GM12874 (cell line): Measurements from ENCODE around the gene PARD3.

ENCODE experiments used
- TF ChIP-seq, protein P1 (sequence below): IDR thresholded peaks from 2 replicates; pipeline ENCODE4 v1.5.1; 2011; ENCODE audit warnings: low read depth, mild to moderate bottlenecking, control low read depth, low read length, moderate library complexity; ENCODE audit not compliant: insufficient read depth

PARD3 gene

DNA sequence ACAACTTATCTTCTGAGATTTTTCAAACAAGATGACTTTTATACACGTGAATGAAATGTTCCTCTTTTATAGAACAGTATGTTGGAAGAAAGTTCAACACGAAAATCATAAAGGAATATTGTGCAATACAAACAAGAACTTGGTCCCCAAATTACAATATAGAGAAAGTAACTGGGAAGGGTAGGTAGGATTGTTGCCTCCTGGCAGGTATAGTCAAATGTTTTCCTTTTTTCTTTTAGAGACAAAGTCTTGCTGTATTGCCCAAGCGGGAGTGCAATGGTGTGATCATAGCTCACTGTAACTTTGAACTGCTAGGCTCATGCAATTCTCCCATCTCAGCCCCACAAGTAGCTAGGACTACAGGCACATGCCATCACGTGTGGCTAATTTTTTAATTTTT, 582.6 kb downstream of the PARD3 start:
- TF ChIP-seq, protein P1, sequence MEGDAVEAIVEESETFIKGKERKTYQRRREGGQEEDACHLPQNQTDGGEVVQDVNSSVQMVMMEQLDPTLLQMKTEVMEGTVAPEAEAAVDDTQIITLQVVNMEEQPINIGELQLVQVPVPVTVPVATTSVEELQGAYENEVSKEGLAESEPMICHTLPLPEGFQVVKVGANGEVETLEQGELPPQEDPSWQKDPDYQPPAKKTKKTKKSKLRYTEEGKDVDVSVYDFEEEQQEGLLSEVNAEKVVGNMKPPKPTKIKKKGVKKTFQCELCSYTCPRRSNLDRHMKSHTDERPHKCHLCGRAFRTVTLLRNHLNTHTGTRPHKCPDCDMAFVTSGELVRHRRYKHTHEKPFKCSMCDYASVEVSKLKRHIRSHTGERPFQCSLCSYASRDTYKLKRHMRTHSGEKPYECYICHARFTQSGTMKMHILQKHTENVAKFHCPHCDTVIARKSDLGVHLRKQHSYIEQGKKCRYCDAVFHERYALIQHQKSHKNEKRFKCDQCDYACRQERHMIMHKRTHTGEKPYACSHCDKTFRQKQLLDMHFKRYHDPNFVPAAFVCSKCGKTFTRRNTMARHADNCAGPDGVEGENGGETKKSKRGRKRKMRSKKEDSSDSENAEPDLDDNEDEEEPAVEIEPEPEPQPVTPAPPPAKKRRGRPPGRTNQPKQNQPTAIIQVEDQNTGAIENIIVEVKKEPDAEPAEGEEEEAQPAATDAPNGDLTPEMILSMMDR: no peak

DNA sequence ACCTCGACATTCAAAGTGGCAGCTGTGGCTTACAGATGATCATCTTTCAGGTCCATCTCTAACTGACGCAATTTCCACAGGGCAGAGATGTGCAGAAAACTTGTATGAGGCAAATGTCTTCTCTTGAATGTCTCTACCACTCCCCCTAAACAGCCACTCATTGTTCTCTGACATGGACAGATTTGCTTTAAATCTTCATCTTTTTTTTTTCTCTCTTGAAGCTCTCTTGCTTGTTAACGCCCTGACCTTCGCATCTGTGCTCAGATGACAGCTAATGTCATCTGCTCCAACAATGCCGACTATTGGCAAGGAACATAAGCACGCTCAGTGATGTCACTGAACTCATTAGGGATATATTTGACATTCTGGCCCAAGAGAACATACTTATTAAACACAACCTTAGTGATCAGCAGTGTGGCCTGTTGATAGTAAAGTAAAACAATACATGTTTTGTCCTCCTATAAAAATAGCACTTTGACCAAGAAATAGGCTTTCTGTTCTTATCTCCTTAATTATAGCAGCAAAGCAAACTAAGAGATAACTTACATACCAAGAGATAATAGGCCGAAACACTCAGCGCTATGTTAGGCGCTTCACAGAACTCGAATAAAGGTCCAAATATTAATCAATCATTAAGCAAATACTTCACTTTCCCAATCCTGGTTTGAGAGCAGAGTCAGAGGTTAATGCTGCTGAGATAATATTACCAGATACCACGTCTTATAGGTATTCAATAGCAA, 583.5 kb downstream of the PARD3 start:
- TF ChIP-seq, protein P1: no peak

DNA sequence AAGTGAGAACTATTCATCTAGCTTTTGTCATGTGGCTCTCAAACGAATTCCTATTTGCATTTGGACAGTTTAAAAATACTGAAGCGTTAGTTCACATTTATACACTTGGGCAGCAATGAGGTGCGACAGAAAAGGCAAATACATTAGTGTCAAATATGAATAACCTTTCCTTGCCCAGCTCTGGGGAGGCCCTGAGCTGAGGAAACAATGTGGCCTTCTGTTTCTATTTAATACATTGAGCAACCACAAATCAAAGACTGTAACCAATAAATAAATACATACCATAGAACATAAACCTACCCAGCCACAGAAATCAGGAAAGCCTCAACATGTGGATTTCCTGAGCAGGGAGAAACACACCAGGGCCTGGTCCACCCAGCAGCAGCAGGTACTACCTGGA, 585.2 kb downstream of the PARD3 start:
- TF ChIP-seq, protein P1: no peak

DNA sequence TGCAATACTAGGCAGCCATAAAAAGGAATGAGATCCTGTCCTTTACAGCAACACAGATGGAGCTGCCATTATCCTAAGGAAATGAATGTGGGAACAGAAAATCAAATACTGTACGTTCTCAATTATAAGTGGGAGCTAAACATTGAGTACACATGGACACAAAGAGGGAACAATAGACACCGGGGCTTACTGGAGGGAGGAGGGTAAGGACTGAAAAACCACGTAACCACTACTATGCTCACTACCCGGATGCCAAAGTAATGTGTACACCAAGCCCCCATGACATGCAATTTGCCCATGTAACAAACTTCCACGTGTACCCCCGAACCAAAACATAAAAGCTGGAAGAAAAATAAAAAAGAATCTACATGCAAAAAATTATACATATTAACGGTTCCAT, 587.0 kb downstream of the PARD3 start:
- TF ChIP-seq, protein P1: no peak

DNA sequence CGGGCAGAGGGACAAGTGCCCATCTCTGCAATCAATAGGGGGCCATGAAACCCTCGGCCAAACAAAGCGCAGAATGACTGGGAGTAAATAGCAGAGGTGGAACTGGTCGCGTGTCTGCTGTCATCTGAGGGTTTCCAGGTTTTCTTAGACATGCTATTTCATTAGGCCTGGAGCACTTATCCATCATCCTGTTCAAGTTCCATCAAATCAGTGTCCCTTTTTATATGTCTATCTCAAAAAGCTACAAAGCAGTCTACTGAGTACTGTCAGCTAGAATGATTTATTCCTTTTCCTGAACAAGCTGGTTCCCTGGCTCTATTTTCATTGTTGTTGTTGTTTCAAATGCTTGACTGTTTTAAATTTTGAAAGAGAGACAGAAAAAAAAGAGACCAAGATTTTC, 590.5 kb downstream of the PARD3 start:
- TF ChIP-seq, protein P1: no peak

DNA sequence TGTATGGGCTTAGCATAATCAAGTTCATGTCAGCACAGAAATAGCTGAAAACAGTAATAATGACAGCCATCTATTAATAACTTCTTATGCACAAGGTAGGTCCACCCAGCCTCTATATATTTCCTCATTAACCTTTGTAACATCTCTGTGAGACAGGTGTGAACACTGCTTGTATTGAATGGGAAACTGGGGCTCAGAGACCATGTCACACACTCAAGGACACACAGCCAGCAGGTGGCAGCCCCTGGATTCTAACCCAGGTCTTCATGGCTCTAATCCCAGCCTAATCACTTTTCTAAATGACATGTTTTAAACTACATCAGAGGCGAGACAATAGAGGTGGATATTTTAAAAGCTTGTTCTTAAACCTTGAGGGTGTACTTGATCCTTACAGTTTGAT, 591.4 kb downstream of the PARD3 start:
- TF ChIP-seq, protein P1: peak; percentile 21; the same call in 1 of the 2 replicates

DNA sequence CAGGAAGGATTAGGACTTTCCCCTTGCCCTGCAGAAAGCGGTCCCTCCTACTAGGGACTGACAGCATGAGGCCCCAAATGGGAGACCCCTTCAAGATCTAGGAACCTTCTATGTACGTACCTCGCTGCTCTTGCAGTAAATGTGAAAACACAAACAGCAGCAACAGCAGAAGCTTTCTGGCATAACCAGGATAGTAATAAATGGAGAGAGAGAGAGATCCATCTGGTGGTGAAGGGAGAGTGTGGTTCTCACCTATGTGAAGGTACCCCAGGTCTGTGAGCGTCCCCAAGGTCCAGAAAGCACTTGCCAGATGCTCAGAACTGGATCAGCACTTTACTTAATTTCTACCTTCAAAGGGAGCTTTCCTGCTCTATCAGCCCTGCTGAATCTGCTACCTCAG, 592.7 kb downstream of the PARD3 start:
- TF ChIP-seq, protein P1: no peak
